NB4 (cell line): ENCODE measurements around the gene LIN9.

Source experiments
- DNase-seq: peaks from one replicate; pipeline ENCODE4 v3.0.0; 2010; ENCODE audit warnings: low read depth
- H3K4me3 ChIP-seq: one replicate; pipeline ENCODE4 v1.5.1; 2011; ENCODE audit warnings: mild to moderate bottlenecking, low read depth, low read length, moderate library complexity
- MAX ChIP-seq: IDR thresholded peaks from 2 replicates; pipeline ENCODE4 v1.6.1; 2011; ENCODE audit warnings: low read depth, low read length
- MYC ChIP-seq: IDR thresholded peaks from 2 replicates; pipeline ENCODE4 v1.6.1; 2011; ENCODE audit warnings: low read depth, low read length
- POLR2A ChIP-seq: IDR thresholded peaks from 2 replicates; pipeline ENCODE4 v1.6.1; 2011; ENCODE audit warnings: mild to moderate bottlenecking; ENCODE audit not compliant: insufficient read length; ENCODE audit errors: extremely low read depth
- TF ChIP-seq, protein P1 (sequence below): IDR thresholded peaks from one replicate; pipeline ENCODE4 v1.5.1; 2012; ENCODE audit warnings: low read depth, low read length

Gene LIN9

DNA sequence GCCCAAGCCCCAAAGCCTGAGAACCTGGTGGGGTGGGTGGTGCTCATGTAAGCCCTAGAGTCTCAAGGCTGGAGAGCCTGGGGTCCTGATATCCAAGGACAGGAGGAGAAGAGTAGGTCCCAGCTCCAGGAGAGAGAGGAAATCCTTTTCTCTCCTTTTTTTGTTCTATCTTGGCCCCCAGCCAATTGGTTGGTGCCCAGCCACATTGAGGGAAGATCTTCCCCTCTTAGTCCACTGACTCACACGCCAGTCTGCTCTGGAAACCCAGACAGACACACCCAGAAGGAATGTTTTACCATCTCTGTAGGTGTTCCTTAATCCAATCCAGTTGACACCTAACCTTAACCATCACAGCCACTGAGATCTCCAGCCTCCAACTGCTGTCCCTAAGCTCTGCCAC, 16.2 kb upstream of the LIN9 start:
- TF ChIP-seq MAX (no peak), MYC (no peak), POLR2A (no peak)
- TF ChIP-seq, protein P1, sequence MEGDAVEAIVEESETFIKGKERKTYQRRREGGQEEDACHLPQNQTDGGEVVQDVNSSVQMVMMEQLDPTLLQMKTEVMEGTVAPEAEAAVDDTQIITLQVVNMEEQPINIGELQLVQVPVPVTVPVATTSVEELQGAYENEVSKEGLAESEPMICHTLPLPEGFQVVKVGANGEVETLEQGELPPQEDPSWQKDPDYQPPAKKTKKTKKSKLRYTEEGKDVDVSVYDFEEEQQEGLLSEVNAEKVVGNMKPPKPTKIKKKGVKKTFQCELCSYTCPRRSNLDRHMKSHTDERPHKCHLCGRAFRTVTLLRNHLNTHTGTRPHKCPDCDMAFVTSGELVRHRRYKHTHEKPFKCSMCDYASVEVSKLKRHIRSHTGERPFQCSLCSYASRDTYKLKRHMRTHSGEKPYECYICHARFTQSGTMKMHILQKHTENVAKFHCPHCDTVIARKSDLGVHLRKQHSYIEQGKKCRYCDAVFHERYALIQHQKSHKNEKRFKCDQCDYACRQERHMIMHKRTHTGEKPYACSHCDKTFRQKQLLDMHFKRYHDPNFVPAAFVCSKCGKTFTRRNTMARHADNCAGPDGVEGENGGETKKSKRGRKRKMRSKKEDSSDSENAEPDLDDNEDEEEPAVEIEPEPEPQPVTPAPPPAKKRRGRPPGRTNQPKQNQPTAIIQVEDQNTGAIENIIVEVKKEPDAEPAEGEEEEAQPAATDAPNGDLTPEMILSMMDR: no peak
- no peak for DNase-seq
- no peak overlapping the region for H3K4me3 ChIP-seq

DNA sequence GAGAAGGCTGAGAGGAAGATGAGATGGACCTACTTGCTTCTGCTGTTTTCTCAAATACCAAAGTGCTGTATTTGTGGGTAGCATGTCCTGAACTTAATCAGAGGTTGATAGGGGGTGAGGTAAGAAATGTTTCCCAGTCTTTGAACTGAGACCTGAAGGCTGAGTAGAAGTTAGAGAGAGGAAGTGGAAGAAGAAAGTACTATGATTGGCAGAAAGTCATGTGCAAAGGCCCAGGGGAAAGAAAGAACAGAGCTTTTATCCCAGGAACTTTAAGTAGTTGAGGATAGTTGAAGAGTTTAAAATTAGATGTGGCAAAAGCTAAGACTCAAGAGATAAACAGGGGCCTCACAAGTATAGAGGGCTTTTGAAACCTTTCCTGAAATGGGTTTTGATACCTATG, 15.5 kb upstream of the LIN9 start:
- no peak for DNase-seq
- H3K4me3 ChIP-seq: no peak overlapping the region
- TF ChIP-seq MAX (no peak), MYC (no peak), POLR2A (no peak)
- TF ChIP-seq, protein P1: no peak

DNA sequence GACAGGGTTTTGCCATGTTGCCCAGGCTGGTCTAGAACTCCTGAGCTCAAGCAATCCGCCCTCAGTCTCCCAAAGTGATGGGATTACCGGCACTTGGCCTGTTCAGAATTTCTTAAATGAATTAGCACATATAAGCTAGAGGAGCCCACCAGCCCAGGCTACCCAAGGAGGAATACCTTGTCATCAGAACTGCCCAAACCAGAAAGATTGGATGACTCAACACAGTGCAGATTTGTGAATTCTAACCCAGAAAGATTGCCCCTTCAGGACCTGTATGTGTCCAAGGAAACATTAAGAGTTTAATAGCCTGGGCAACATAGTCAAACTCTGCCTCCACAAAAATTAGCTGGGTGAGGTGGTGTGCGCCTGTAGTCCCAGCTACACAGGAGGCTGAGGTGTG, 14.0 kb upstream of the LIN9 start:
- DNase-seq: no peak
- no peak overlapping the region for H3K4me3 ChIP-seq
- TF ChIP-seq, protein P1: no peak

GRCh38 chr1:226320930-226321329, 12.0 kb upstream of the LIN9 start:
- no peak for TF ChIP-seq MAX
- TF ChIP-seq, protein P1: no peak
- no peak for TF ChIP-seq MYC
- no peak for TF ChIP-seq POLR2A
- H3K4me3 ChIP-seq: no peak overlapping the region
- DNase-seq: no peak

DNA sequence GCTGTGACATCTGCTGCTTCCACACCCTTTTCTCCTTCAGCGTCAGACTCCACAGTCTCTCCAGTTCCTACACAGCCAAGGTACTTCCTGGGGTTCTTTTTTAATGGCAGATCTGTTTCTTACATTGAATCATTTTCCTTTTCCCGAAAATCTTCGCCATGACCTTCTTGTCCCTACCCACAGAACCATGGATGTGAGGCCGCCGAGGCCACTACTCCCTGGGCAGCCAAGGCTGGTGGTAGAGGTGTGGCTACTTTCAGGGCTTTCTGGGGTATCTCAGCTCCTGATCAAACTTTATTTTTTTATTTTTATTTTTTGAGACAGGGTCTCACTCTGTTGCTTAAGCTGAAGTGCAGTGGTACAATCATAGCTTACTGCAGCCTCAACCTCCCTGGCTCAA, 9.5 kb upstream of the LIN9 start:
- TF ChIP-seq MYC: no peak
- no peak for TF ChIP-seq MAX
- TF ChIP-seq, protein P1: no peak
- no peak for TF ChIP-seq POLR2A
- no peak for DNase-seq
- H3K4me3 ChIP-seq: no peak overlapping the region

- no peak overlapping the region for H3K4me3 ChIP-seq
- no peak for DNase-seq
- TF ChIP-seq MYC (no peak), POLR2A (no peak), MAX (no peak)
- TF ChIP-seq, protein P1: no peak
Measured at GRCh38 chr1:226314055-226314454, 5.1 kb upstream of the LIN9 start.
